NCI-H748 (cell line): ENCODE measurements around the gene DMRT3.
A peak's percentile ranks its signal among the peaks of the same experiment; 100 is the strongest.

Source experiments
- DNase-seq: peaks from one replicate; lab custom pipeline; 2025; ENCODE audit not compliant: unreplicated experiment; lab: John Stamatoyannopoulos, UW

DMRT3 gene

GRCh38 chr9:998299-999110 is 22.1 kb downstream of the DMRT3 start:
- DNase-seq = peak; percentile 32

- DNase-seq = no peak
Measured at GRCh38 chr9:1001838-1002237, 25.4 kb downstream of the DMRT3 start.

GRCh38 chr9:1002678-1003077 is 26.2 kb downstream of the DMRT3 start:
- DNase-seq = no peak

GRCh38 chr9:1005043-1005667 is 28.7 kb downstream of the DMRT3 start:
- peak; percentile 42 for DNase-seq

GRCh38 chr9:1007312-1007711 is 30.9 kb downstream of the DMRT3 start:
- no peak for DNase-seq

GRCh38 chr9:1008216-1008615 is 31.8 kb downstream of the DMRT3 start:
- no peak for DNase-seq

- peak; percentile 73 for DNase-seq
Measured at GRCh38 chr9:1009101-1009707, 32.7 kb downstream of the DMRT3 start.

- no peak for DNase-seq
Measured at GRCh38 chr9:1013021-1013420, 36.6 kb downstream of the DMRT3 start.

- no peak for DNase-seq
Measured at GRCh38 chr9:1014225-1014624, 37.8 kb downstream of the DMRT3 start.

- no peak for DNase-seq
Measured at GRCh38 chr9:1014640-1015039, 38.2 kb downstream of the DMRT3 start.

- DNase-seq = peak; percentile 15
Measured at GRCh38 chr9:1018121-1018520, 41.7 kb downstream of the DMRT3 start.

- no peak for DNase-seq
Measured at GRCh38 chr9:1024112-1024511, 47.7 kb downstream of the DMRT3 start.

- no peak for DNase-seq
Measured at GRCh38 chr9:1025131-1025530, 48.7 kb downstream of the DMRT3 start.

- DNase-seq = no peak
Measured at GRCh38 chr9:1026219-1026618, 49.8 kb downstream of the DMRT3 start.

GRCh38 chr9:1028501-1029190 is 52.2 kb downstream of the DMRT3 start:
- DNase-seq = no peak

- DNase-seq = peak; percentile 86
Measured at GRCh38 chr9:1031951-1032601, 55.6 kb downstream of the DMRT3 start.

- peak; percentile 30 for DNase-seq
Measured at GRCh38 chr9:1034271-1034670, 57.8 kb downstream of the DMRT3 start.

- no peak for DNase-seq
Measured at GRCh38 chr9:1039589-1039988, 63.1 kb downstream of the DMRT3 start.
